ACC112 (cell line): Measurements from ENCODE around the gene COL6A1.

ENCODE experiments used
- H2AFZ ChIP-seq: fragments of 200-600 bp; sonication (generic); one replicate; pipeline ENCODE4 v1.6.0; 2017; ENCODE audit warnings: antibody characterized with exemption, low read length; ENCODE audit not compliant: unreplicated experiment
- H3K27ac ChIP-seq: fragments of 200-600 bp; sonication (generic); 2 replicates; pipeline ENCODE4 v1.5.1; 2014; ENCODE audit warnings: low read depth, mild to moderate bottlenecking, antibody characterized with exemption, low read length, moderate library complexity
- H3K27me3 ChIP-seq: fragments of 200-600 bp; sonication (generic); 2 replicates; pipeline ENCODE4 v1.6.1; 2014; ENCODE audit warnings: mild to moderate bottlenecking, antibody characterized with exemption, low read length, moderate library complexity, mixed read lengths; ENCODE audit not compliant: insufficient read depth
- H3K36me3 ChIP-seq: fragments of 200-600 bp; sonication (generic); 2 replicates; pipeline ENCODE4 v1.6.1; 2016; ENCODE audit warnings: mild to moderate bottlenecking, antibody characterized with exemption, low read length, moderate library complexity, mixed read lengths; ENCODE audit not compliant: insufficient read depth
- H3K4me1 ChIP-seq: fragments of 200-600 bp; sonication (generic); one replicate; pipeline ENCODE4 v1.6.1; 2016; ENCODE audit warnings: low read length, mixed read lengths; ENCODE audit not compliant: insufficient read depth, unreplicated experiment, control insufficient read depth
- H3K4me3 ChIP-seq: fragments of 200-600 bp; sonication (generic); 2 replicates; pipeline ENCODE4 v1.5.1; 2014; ENCODE audit warnings: mild to moderate bottlenecking, low read depth, low read length
- H3K79me2 ChIP-seq: fragments of 200-600 bp; sonication (generic); one replicate; pipeline ENCODE4 v1.6.0; 2016; ENCODE audit warnings: low read length; ENCODE audit not compliant: control insufficient read depth, unreplicated experiment, insufficient read depth

The COL6A1 gene

DNA sequence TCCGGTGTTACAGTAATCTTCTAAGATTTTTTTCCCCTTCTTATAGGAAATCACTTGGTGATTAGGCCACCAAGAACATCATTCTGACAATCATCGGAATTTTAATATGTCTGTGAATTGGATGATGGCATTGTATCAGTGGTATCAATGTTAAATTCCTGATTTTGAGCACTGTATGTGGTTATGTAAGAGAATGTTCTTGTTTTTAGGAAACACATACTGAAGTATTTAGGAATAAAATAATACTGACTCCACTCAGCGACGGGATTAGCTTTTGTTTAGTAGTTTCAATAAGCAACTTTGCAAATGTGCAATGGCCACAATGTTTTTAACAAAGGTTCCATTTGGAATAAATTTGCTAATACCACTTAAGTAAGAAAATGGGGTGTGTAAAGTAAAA is 30.6 kb downstream of the COL6A1 start:
- Histone ChIP-seq H3K27me3 (no peaks in the 10 kb centered on the region), H3K4me1 (no peaks in the 10 kb centered on the region), H3K79me2 (no peaks in the 10 kb centered on the region), H3K4me3 (no peak overlapping the region), H3K36me3 (no peaks in the 10 kb centered on the region), H2AFZ (no peak overlapping the region), H3K27ac (no peak overlapping the region)

DNA sequence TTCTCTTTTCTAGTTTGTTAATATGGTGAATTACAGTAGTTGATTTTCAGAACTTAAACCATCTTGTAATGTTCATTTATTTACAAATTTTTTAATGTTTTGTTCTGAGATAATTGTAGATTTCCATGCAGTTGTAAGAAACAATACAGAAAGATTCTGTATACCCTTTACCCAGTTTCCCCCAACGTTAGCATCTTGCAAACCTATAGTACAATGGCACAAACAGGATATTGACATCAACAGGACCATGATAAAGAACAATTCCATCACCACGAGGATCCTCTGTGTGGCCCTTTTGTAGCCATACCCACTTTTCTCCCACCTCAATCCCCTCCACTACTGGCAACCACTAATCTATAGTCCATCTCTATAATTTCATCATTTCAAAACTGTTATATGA is 33.3 kb downstream of the COL6A1 start:
- no peak overlapping the region for H3K27ac ChIP-seq
- no peaks in the 10 kb centered on the region for H3K36me3 ChIP-seq
- H3K27me3 ChIP-seq = no peaks in the 10 kb centered on the region
- H2AFZ ChIP-seq = no peak overlapping the region
- no peaks in the 10 kb centered on the region for H3K4me1 ChIP-seq
- no peak overlapping the region for H3K4me3 ChIP-seq
- H3K79me2 ChIP-seq = no peaks in the 10 kb centered on the region

DNA sequence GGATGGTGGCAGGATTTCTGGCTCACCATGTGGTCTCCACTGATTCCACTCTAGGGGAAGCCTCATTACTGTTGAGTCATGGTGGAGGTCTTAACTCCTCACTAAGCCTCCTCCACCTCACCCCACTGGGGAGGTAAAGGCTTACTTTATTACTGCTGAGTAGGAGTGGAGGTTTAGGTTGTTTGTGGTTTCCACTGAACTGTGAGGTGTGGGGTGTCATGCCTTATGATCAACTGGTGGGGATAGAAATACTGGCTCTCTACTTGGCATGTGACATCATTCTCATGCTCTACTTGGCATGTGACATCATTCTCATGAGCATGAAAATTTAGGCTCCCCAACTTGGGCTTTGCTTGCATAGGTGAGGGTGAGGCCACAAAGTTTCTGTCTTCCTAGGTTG is 35.6 kb downstream of the COL6A1 start:
- Histone ChIP-seq H3K4me1 (no peaks in the 10 kb centered on the region), H3K27ac (no peak overlapping the region), H2AFZ (no peak overlapping the region), H3K27me3 (no peaks in the 10 kb centered on the region), H3K79me2 (no peaks in the 10 kb centered on the region), H3K36me3 (no peaks in the 10 kb centered on the region), H3K4me3 (no peak overlapping the region)

DNA sequence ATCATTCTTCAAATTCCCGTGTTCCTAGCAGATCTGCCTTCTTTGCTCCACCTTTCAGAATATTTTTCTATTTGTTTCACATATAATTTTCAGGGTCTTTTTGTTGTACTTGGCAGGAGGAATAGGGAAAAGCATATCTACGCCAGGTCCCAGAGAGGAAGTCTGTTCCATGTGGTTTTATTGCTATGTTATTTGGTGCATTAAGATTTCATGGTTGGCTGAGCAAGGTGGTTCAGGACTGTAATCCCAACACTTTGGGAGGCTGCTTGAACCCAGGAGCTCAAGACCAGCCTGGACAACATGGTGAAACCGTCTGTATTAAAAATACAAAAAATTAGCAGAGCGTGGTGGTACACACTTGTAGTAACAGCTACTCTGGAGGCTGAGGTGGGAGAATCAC is 36.1 kb downstream of the COL6A1 start:
- Histone ChIP-seq H3K27me3 (no peaks in the 10 kb centered on the region), H3K27ac (no peak overlapping the region), H2AFZ (no peak overlapping the region), H3K79me2 (no peaks in the 10 kb centered on the region), H3K4me3 (no peak overlapping the region), H3K36me3 (no peaks in the 10 kb centered on the region), H3K4me1 (no peaks in the 10 kb centered on the region)

DNA sequence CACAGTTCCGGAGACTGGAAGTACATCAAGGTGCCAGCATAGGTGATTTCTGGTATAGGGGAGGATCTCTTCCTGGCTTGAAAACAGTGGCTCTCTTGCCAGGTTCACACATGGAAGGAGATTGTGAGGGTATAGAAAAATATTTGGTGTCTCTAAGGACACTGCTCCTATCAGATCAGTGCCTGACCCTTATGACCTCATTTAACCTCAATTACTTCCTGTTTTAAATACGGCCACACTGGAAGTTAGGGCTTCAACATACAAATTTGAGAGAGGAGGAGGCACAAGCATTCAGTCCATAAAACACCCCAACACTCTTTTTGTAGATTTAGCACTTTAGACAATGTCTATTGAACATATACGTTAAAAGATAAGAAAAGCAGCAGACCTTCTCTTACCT is 37.0 kb downstream of the COL6A1 start:
- Histone ChIP-seq H3K4me1 (no peaks in the 10 kb centered on the region), H3K27ac (no peak overlapping the region), H2AFZ (no peak overlapping the region), H3K79me2 (no peaks in the 10 kb centered on the region), H3K4me3 (no peak overlapping the region), H3K27me3 (no peaks in the 10 kb centered on the region), H3K36me3 (no peaks in the 10 kb centered on the region)

DNA sequence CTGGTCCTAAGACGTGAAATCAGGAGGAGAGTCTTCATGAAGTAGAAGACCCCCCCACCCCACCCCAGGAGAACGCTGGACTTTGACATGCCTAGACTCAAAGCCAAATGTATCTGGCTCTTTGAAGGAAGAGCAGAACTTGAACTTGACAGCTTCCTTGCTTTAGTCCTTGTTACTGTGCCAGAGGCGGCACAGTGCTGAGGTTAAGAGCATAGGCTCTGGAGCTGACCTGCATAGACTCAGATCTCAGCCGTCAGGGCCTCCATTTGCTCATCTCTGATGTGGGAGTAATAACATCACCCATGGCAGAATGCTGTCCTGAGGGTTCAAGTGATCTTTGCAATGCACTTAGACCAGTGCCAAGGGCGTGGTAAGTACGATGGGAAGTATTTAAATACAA is 39.0 kb downstream of the COL6A1 start:
- Histone ChIP-seq H3K36me3 (no peaks in the 10 kb centered on the region), H3K27me3 (no peaks in the 10 kb centered on the region), H3K4me1 (peaks cover 13% of the 10 kb centered on the region), H3K27ac (no peak overlapping the region), H2AFZ (no peak overlapping the region), H3K4me3 (no peak overlapping the region), H3K79me2 (no peaks in the 10 kb centered on the region)

DNA sequence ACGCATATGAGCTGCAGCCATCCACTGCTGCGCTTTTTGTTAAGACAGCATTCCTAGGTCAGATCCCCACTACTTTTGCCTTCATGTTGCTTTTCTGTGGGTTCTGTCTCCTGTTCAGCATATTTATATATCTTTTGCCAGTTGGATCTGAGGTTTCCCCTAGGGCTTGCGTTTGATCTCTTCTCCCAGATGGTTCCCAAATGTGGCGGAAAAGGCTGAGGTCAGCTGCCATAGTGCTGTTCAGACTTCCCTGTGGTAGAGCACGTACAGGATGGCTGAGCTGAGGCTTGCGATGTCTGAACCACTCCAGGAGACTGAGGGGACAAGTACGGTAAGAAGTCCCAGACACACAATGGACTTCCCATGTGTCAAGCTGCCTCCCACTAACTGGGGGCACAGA is 39.8 kb downstream of the COL6A1 start:
- no peaks in the 10 kb centered on the region for H3K27me3 ChIP-seq
- no peak overlapping the region for H3K4me3 ChIP-seq
- H3K4me1 ChIP-seq = peaks cover 19% of the 10 kb centered on the region
- H2AFZ ChIP-seq = no peak overlapping the region
- no peaks in the 10 kb centered on the region for H3K36me3 ChIP-seq
- no peak overlapping the region for H3K27ac ChIP-seq
- H3K79me2 ChIP-seq = no peaks in the 10 kb centered on the region

DNA sequence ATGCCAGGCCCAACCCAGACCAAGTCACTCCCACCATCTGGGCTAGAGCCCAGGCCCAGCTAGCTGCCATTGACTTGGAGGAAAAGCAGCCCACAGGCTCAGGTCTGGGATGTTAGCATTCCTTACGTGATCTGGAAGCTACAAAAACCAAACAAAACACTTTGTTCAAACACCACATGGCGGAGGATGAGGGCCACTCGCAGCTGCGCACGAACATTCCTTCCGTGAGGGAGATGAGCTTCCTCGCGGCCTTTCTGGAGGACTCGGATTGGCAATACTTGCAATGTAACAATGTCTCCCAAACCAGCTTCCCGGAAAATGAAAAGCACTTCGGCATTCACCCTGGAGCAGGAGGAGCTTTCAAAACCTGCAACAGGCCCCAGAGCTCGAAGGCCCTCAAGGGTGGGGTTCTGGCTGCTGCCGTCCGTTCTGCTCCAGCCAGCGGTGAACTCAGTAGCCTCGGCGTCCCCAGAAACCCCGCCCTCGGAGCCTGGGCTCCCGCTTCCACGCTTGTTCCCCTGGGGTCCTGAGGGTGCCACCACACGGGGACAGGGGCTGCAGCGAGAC is 40.5 kb downstream of the COL6A1 start:
- Histone ChIP-seq H2AFZ (no peak overlapping the region), H3K36me3 (no peaks in the 10 kb centered on the region), H3K4me1 (peaks cover 19% of the 10 kb centered on the region), H3K79me2 (no peaks in the 10 kb centered on the region), H3K27me3 (no peaks in the 10 kb centered on the region), H3K27ac (no peak overlapping the region), H3K4me3 (no peak overlapping the region)

DNA sequence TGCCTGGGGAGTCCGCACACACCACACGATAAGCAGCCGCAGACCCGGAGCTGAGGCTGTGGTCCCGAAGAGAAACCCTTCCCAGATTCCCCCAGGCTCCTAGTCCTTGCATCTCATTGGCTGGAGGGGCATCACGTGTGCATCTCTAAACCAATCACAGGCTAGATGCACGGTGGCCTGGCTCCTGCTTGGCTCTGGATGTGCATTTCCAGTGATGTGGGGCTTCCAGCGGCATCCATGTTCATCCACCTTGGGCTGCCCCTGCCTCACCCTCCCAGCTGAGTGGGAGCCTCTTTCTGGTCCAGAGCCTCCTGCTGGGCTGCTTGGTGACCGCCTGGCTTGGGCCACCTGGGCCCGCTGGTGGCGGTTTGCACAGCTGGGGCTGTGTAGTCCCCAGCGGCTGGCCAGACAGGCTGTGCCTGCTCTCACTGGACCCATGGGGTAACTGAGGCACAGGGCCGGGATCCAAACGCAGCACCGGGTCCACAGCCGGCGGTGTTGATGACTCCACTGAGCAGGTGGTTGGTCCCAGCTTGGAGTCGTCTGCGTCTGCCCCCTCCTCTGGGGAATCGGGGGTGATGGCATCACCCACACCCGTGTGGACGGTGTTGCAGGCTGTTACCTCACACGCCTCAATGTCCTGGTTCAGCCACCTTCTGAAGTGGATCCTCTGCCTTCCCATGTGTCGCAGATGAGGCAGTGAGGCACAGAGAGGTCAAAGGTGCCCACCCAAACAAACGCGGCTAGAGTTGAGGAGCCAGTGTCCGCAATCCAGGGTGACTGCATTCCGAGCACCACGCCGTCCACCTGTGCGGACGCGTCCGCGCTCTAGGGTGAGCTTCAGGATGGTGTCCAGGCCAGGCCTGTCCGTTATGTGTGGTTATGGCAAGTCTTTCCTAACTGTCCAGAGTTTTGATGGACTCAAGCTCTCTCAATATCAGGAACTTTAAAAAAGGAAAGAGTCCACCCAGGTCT is 41.3 kb downstream of the COL6A1 start:
- peaks cover 21% of the 10 kb centered on the region for H3K4me1 ChIP-seq
- H3K36me3 ChIP-seq = no peaks in the 10 kb centered on the region
- H3K4me3 ChIP-seq = no peak overlapping the region
- no peaks in the 10 kb centered on the region for H3K27me3 ChIP-seq
- no peaks in the 10 kb centered on the region for H3K79me2 ChIP-seq
- H3K27ac ChIP-seq = no peak overlapping the region
- no peak overlapping the region for H2AFZ ChIP-seq

DNA sequence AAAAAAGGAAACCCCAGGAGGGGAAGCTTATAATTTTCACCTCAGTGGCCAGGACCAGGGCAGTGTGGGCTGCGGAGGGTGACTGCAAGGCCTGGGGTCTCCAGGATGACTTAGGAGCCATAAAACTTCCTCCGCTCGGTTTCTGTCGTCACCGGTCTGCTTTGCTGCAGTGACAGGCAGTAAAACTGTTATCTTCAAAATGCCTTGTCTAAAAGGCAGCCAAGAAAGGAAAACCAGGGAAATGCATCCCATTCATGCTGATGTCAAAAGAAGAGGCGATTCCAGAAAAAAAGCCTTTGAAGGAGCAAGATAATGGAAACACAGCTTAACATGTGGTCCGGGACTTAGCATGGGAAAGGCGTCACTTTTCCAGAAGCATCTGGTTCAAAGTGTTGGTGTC is 42.0 kb downstream of the COL6A1 start:
- H3K4me3 ChIP-seq = no peak overlapping the region
- no peaks in the 10 kb centered on the region for H3K79me2 ChIP-seq
- H2AFZ ChIP-seq = no peak overlapping the region
- H3K4me1 ChIP-seq = peaks cover 25% of the 10 kb centered on the region
- H3K27ac ChIP-seq = no peak overlapping the region
- no peaks in the 10 kb centered on the region for H3K36me3 ChIP-seq
- H3K27me3 ChIP-seq = no peaks in the 10 kb centered on the region

DNA sequence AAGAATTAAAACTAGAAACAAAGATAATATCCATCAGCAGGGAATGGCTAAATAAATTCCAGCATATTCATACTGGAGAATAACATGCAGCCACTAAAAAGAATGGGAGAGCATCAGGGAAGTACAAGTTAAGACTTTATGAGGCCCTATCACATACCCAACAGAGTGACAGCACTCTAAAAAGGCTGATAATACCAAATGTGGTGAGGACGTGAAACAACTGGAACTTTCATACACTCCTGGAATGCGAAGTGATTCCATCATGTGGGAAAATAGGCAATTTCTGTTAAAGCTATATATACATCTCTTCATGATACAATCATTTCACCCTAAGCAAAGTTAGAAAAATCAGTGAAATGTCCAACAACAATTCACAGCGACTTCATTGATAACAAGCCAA is 42.6 kb downstream of the COL6A1 start:
- Histone ChIP-seq H3K4me1 (peaks cover 25% of the 10 kb centered on the region), H3K79me2 (no peaks in the 10 kb centered on the region), H3K27me3 (no peaks in the 10 kb centered on the region), H3K27ac (peak overlapping the region; percentile 64; the same call in 1 of the 2 replicates), H3K36me3 (no peaks in the 10 kb centered on the region), H3K4me3 (no peak overlapping the region), H2AFZ (no peak overlapping the region)
